SH-SY5Y (cell line): ENCODE measurements around the gene EIF4G1.

Experiments
- GATA2 ChIP-seq: IDR thresholded peaks from 2 replicates; pipeline ENCODE4 v1.6.1; 2011; ENCODE audit warnings: mild to moderate bottlenecking, low read depth, low read length
- GATA3 ChIP-seq: IDR thresholded peaks from 2 replicates; pipeline ENCODE4 v1.6.1; 2011; ENCODE audit warnings: low read depth, mild to moderate bottlenecking, low read length, moderate library complexity

EIF4G1 gene

DNA sequence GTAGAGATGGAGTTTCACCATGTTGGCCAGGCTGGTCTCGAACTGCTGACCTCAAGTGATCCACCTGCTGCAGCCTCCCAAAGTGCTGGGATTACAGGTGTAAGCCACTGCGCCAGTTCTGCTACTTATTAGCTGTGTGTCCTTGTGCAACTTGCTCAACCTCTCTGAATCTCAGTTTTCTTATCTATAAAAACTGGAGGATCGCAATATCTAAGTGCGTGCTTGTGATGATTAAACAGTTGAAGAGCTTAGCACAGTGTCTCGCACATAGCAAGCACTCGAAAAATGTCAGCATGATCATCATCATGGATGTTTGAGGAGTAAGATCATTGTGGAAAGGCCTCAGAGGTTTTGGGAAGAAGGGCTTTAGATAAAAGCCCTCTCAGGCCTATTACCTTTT is 36.2 kb downstream of the EIF4G1 start:
- TF ChIP-seq GATA2 (no peak), GATA3 (no peak)

DNA sequence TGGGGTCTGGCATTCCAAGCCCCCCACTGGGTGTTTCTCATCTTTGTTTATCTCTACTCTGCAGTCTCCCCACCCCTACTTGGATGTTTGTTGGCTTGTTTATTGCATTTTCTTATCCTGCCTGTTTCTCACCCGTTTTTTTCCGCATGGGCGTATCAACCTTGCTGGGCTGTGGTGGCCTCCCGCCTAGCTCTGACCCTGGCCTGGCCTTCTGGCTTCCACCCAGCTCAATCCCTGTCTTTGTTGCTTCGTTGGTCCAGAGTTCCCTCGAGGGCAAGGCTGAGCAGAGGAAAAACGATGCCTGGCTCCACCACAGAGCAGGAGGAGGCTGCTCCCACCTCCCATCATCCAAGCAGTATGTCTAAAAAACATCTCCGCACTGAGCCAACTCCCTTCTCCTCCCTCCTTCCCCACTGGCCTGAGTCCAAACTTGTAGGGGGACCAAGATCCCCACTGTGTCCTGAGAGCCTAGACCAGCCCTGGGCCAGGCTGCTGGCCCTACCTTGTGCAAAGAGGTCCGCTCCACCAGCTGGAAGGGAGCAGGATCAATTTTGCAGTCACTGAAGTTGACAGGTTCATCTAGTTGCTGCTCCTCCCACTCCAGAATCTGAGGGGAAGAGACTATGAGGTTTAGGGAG is 37.2 kb downstream of the EIF4G1 start:
- TF ChIP-seq GATA2 (no peak), GATA3 (no peak)

DNA sequence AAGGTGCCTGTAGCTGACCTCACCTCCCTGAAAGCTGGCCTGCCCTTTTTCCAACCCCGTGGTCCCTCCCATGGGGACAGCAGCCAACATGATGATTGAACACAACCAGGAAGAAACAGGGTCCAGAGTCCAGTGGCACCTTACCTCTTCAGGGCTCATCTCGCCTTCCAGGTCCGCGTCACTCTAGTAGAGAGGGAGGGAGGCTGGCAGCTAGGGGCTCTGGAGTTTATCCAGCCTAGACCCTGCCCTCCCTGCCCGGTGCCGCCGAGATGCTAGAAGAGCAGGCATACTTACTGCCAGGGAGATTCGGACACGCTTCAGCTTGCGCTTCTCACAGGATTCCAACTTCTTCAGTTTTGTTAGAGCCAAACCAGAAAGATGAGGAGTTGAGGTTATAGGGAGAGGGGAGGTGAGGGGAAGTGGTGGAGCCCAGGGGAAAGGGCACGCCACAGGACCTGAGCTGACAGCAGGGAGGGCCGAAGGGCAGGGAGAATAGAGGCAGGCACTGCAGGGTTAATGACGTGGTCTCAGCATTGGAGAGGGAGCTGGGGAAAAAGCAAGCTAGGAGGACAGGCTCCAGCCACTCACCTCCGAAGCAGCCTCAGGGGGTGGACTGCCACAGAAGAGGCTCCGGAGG is 37.9 kb downstream of the EIF4G1 start:
- TF ChIP-seq GATA2 = no peak
- no peak for TF ChIP-seq GATA3

DNA sequence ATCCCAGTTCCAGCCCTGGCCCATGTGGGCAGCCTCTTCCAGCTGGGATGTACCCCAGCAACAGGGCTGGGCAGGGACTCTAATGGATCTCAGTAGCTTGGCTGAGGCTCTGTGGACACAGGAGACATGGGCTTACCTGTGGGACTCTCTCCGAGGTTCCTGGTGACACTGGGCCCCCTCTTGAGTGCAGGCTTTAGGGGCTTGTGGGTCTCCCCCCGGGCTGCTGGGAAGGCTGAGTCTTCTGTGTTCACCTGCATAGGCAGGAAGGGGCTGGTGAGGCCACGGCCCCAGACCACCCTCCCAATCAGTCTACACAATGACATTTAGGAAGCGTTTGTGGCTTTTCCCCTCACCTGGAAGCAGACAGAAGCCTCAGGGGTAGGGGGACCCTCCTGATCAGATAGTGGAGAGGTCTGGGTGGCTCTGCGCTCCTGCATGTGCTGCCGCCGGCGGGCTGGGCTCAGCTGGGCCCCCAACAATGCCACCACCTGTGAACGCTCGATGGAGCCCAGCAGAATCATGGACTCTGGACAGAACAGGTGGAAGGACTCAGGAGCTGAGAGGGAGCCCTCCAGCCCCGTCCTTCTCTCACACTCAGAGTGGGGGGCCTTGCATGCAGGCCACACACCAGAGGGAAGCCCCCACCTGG is 38.6 kb downstream of the EIF4G1 start:
- TF ChIP-seq GATA3 (no peak), GATA2 (no peak)

DNA sequence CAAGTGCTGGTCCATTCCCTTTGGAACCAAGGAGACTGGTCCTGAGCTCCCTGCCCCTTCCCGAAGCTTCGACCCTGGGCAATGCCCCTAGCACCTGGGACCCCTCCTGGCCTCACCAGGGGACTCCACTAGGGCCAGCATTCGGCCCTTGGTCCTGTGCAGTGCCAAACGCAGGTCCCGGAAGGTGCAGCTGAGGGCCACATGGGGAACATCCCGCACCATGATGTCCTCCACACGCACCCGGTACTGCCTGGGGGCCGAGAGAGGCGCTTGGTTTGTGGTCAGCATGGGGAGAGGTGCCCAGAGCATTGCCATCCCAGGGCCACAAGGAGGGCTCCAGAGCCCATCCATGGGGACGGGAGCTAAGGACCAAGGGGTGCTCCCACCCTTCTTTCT is 39.1 kb downstream of the EIF4G1 start:
- no peak for TF ChIP-seq GATA3
- no peak for TF ChIP-seq GATA2

DNA sequence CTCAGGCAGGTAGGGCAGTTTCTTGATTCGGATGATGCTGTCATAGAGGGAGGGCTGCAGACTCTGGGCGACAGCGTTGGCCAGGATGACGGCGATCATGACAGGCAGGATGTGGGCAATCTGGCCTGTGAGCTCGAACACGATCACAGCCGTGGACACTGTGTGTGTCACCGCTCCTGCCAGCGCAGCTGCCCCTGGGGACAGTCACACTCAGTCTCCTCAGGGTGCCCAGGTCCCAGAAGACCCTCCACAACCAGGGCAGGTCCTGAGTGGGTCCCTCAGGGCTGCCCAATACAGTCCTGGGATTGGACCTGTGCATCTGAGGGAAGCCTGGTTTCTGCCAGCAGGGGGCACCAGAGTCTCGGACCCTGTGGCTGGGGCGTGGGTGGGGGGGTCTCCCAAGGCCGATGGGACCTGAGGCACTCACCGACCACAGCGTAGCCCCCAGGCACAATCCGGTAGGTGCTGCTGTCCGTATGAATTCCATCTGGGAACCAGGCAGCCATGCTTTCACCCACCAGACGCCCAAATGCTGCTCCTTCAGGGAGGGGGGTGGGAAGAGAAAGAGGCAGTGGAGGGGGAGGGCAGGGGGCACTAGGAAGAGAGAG is 39.8 kb downstream of the EIF4G1 start:
- TF ChIP-seq GATA2 (no peak), GATA3 (no peak)

DNA sequence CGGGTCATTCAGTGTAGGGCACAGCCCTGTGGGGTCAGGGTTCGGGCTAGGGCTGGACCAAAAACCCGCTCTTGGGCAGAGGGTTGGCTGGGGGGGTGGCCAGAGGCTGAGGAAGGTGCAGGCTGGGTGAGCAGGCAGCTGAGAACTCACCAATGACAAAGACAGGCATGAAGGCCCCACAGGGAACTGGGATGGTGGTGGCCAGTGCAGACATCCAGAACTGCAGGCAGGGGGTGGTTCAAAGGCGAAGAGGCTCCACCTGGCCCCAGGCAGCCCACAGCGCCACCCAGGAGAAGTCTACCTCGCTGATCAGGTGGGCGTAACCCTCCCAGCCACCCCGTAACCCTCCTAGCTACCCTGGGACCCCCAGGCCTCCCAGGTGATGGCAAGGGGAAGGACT is 40.3 kb downstream of the EIF4G1 start:
- TF ChIP-seq GATA2 (no peak), GATA3 (no peak)

DNA sequence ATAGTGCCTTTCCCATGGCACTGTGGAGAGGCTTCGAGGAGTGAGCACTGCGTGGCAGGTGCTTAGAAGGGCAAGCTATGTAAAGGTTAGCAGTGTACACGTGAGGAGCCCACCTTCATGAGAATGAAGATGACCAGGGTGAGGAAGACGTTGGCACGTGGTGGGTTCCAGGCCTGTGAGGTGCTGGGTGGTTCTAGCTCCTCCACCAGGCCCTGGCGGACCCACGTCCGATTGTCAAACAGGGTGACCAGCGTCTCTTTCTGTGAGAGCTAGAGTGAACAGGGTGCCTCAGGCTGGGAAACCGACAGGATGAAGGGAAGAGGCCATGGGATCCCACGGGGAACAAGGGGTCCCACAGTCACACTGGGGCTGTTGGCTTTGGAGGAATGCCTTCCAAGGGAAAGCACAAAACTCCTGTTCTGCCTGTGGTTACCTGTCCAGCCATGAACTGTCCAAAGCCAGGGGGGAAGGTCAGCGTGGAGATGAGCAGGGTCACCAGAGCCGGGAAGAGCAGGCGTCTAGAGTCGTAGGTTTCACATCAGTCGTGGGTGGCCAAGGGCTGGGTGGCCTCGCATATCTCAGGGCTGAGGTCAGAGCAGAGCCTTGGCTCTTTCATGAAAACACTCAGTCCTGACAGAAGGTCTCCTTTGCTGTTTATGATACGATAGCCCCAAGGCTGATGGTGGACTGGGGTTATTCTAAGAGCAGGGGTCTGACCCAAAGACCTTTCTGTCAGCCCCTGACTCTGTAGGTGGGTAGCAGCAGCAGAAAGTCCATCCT is 41.0 kb downstream of the EIF4G1 start:
- no peak for TF ChIP-seq GATA2
- no peak for TF ChIP-seq GATA3

DNA sequence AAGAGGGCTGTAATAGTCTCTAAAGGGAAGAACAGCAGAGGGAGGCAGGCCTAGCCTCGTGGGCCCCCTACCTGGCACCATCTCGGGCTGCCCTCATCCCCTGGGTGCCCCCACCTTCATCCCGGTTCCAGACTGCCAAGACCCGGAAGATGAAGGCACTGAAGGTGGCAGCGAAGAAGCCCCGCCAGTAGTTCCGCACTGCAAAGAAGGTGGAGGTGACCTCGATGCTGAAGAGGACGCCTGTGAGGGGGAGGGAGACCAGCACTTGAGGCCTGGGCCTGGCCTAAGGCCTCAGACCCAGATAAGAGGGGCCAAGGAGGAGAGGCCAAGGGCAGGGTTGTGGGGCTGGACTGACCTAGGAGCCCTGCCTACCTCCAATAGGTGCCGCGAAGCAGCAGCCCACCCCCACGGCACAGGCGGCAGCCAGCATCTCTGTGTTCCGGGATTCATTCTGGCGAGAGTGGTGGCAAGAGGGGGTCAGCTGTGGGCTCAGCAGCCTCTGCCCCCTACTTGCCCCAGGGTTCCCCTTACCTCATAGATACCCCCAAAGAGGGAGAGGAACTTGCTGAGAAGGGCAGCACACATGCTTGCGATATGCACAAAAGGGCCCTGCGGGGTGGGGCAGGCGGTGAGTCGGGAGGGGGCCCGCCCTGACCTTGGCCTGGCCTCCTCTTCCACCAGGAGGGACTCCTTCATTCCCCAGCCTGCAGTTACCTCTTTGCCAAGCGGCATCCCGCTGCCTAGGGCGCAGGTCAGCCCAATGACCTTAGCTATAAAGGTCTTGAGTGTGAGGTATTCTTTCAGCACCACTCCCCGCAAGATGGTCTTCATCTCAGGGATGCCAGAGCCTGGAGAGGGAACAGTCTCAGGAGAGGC is 43.1 kb downstream of the EIF4G1 start:
- TF ChIP-seq GATA3 = no peak
- no peak for TF ChIP-seq GATA2

DNA sequence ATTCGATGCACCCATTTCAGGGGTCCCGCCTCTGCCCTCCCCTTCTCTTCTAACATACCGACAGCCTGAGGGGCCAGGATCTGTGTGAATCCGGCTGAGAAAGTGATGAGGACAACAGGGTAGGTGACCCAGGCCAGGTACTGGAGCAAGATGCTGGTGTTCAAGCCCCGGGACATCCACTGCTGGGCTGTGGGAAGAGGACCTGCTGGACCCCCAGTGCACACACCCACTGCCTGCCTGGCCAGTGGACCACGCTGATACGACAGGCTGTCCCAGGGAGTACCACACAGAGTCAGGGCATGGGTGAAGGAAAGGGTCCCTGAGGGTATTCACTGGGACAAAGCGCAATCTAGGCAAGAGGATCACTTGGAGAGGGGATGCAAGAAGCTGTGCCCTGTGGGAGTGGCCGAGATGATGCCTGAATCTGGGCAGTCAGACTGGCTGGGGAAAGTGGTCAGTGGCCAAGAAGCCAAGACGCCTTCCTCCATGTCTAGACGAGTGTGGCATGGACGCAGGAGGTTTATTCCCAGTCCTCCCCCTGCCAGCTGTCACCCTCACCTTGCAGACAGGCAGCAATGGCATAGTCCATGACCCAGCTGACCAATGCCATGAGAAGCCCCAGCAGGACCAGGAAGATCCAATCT is 43.8 kb downstream of the EIF4G1 start:
- TF ChIP-seq GATA3 (no peak), GATA2 (no peak)

DNA sequence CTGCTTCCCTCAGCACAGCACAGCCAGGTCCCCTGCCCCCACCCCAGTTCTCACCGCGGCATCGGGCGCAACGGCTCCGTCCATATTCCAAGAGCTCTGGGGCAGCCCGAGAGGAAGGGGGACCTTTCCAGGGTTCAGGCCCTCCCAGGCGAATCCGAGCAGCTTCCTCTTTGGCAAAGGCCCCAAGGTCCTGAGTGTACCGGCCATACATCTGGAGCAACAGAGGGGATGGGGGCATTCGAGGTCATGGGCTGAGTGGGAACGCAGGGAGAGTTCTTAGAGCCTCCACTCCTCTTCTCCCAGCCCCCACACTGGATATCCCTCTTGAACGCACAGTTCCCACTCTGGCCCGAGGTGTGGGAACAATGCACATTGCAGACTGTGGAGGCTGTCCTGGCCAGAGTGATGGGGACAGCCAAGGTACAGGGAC is 44.5 kb downstream of the EIF4G1 start:
- TF ChIP-seq GATA2 = no peak
- no peak for TF ChIP-seq GATA3

DNA sequence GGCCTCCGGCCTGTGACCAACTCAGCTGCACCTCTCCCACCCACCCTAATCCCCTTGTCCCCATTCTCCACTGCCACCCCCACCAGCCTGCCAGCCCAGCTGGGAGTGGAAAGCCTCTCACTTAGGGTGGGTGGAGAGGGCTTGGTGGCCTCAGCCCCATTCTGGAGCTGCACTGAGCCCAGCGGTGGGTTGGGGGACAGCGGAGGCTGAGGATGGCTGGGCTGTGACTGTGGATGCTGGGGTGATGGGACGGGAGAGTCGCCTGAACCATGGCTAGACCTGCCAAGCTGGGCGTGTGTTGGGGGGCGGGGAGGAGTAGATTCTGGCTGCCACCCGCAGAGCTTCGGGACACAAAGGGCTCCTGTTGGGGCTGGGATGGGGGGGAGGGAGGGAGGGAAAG is 45.2 kb downstream of the EIF4G1 start:
- TF ChIP-seq GATA3 = no peak
- TF ChIP-seq GATA2 = no peak
